Neutrophil (primary cell): ENCODE results near the gene HOXB3.

Experiments used
- H3K27ac ChIP-seq: fragments of 200-600 bp; sonication (generic); 2 replicates; pipeline ENCODE4 v1.5.1; 2016; ENCODE audit warnings: mild to moderate bottlenecking, moderate library complexity
- H3K27me3 ChIP-seq: fragments of 200-600 bp; sonication (generic); 2 replicates; pipeline ENCODE4 v1.6.0; 2016; ENCODE audit warnings: mild to moderate bottlenecking
- H3K36me3 ChIP-seq: fragments of 200-600 bp; sonication (generic); 2 replicates; pipeline ENCODE4 v1.5.1; 2017
- H3K4me1 ChIP-seq, 2 experiments: fragments of 200-600 bp in 1 of 2; sonication (generic) in 1 of 2; 1 replicate in 1 of 2; 2 replicates in 1 of 2; pipeline versions ENCODE4 v1.5.1 to v1.6.1; 2013 to 2016; ENCODE audit warnings: low read depth in 1 of 2, low read length in 1 of 2, mild to moderate bottlenecking in 1 of 2, moderate library complexity in 1 of 2; ENCODE audit not compliant: control insufficient read depth in 1 of 2, insufficient read depth in 1 of 2
- H3K4me3 ChIP-seq, 2 experiments: fragments of 200-600 bp in 1 of 2; sonication (generic) in 1 of 2; 1 replicate in 1 of 2; 2 replicates in 1 of 2; pipeline ENCODE4 v1.5.1; 2013 to 2016; ENCODE audit warnings: low read depth in 1 of 2, low read length in 1 of 2, mild to moderate bottlenecking in 1 of 2, moderate library complexity in 1 of 2
- H3K9me3 ChIP-seq: fragments of 200-600 bp; sonication (generic); 2 replicates; pipeline ENCODE4 v1.5.1; 2016
- CTCF ChIP-seq: fragments of 200-600 bp; sonication (generic); IDR thresholded peaks from 2 replicates; pipeline ENCODE4 v1.5.1; 2016; ENCODE audit warnings: antibody characterized with exemption

HOXB3 gene

GRCh38 chr17:48605991-48606891 lies 16.2 kb upstream of the HOXB3 start:
- H3K36me3 ChIP-seq: no peaks in the 10 kb centered on the region
- no peak overlapping the region for H3K27ac ChIP-seq
- peaks cover 11 to 15% of the 10 kb centered on the region in 2 experiments for H3K4me1 ChIP-seq
- peaks cover 100% of the 10 kb centered on the region for H3K27me3 ChIP-seq
- no peaks in the 10 kb centered on the region for H3K9me3 ChIP-seq
- no peak for TF ChIP-seq CTCF
- no peak overlapping the region for H3K4me3 ChIP-seq

- Histone ChIP-seq H3K27me3 (peaks cover 100% of the 10 kb centered on the region), H3K9me3 (no peaks in the 10 kb centered on the region), H3K4me1 (peaks cover 3 to 7% of the 10 kb centered on the region in 2 experiments), H3K36me3 (no peaks in the 10 kb centered on the region), H3K4me3 (no peak overlapping the region), H3K27ac (no peak overlapping the region)
- TF ChIP-seq CTCF: no peak
Measured at GRCh38 chr17:48605409-48605919, 15.4 kb upstream of the HOXB3 start.

DNA sequence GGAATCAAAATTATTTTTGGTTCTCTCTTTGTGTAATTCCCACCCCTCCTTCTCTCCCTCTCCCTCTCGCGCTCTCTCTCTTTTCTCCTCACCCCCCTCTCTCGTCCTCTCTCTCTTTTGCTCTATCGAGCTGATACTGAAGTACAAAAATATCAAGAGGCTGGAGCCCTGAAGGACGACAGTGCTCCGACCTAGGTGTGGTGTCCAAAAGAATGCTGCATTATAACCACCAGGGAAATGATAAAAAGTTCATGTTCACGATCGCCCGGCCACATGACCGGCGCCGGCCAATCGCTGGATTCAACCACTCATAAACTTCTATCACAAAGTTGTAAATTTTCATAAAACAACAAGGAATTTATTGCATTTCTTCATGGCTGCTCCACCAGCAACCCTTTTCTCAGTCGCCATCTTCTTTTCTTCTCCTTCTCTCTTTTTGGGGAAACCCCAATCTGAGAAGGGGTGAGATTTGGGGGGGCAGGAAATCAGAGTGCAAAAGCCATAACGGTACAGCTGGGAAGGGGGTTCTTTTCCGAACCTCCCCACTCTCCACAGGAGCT lies 14.8 kb upstream of the HOXB3 start, which contains the start of gene HOXB6:
HOXB6 (minus strand) TSS at position 217 of the 560 bp plus-strand sequence. CDS start 6,836 bp downstream, outside the sequence.
- H3K27ac ChIP-seq: no peak within 1 kb of the TSS
- H3K4me3 ChIP-seq: no peak within 1 kb of the TSS

GRCh38 chr17:48603959-48604769 lies 14.1 kb upstream of the HOXB3 start:
- H3K4me3 ChIP-seq: no peak overlapping the region
- no peaks in the 10 kb centered on the region for H3K4me1 ChIP-seq
- H3K27me3 ChIP-seq: peaks cover 100% of the 10 kb centered on the region
- TF ChIP-seq CTCF: no peak
- no peaks in the 10 kb centered on the region for H3K9me3 ChIP-seq
- H3K36me3 ChIP-seq: no peaks in the 10 kb centered on the region
- H3K27ac ChIP-seq: no peak overlapping the region

More for the DNA sequence above, 14.8 kb upstream of the HOXB3 start, which contains the start of gene HOXB6:
- no peaks in the 10 kb centered on the region for H3K9me3 ChIP-seq
- H3K27me3 ChIP-seq: peaks cover 100% of the 10 kb centered on the region
- no peak for TF ChIP-seq CTCF
- peaks cover 0 to 1% of the 10 kb centered on the region in 2 experiments for H3K4me1 ChIP-seq
- H3K36me3 ChIP-seq: no peaks in the 10 kb centered on the region
